Stimulated activated CD8-positive, alpha-beta memory T cell treated with anti-CD3 and anti-CD28 coated beads, Interleukin-2, amount 100 ng/mL, for 48 hours (primary cell): Measurements from ENCODE around the gene MRPS18A.
"Not testable (repeated sequence)": the region's sequence is repeated elsewhere in the genome, so short reads cannot be mapped to it uniquely, and the experiment has no call there.

Source experiments
- DNase-seq, 2 donors: peaks; one replicate each; pipeline ENCODE4 v3.0.0-alpha.2; 2020; ENCODE audit warnings: low read depth in 2 of 2

The MRPS18A gene

GRCh38 chr6:43717389-43717788 is 29.8 kb upstream of the MRPS18A start:
- no peak for DNase-seq

GRCh38 chr6:43716099-43716498 is 28.5 kb upstream of the MRPS18A start:
- no peak for DNase-seq

GRCh38 chr6:43715056-43715788 is 27.6 kb upstream of the MRPS18A start:
- no peak for DNase-seq

- no peak for DNase-seq
These were observed 26.9 kb upstream of the MRPS18A start for GRCh38 chr6:43714311-43715055.

- no peak for DNase-seq
These were observed 26.2 kb upstream of the MRPS18A start for GRCh38 chr6:43713643-43714310.

GRCh38 chr6:43712579-43712978 is 25.0 kb upstream of the MRPS18A start:
- no peak for DNase-seq

- no peak for DNase-seq
These were observed 23.0 kb upstream of the MRPS18A start for GRCh38 chr6:43710576-43710975.

- no peak for DNase-seq
These were observed 22.2 kb upstream of the MRPS18A start for GRCh38 chr6:43709654-43710303.

- no peak for DNase-seq
These were observed 21.5 kb upstream of the MRPS18A start for GRCh38 chr6:43708860-43709653.

GRCh38 chr6:43707767-43708166 is 20.2 kb upstream of the MRPS18A start:
- no peak for DNase-seq

GRCh38 chr6:43707269-43707668 is 19.7 kb upstream of the MRPS18A start:
- no peak for DNase-seq

- no peak for DNase-seq
These were observed 19.2 kb upstream of the MRPS18A start for GRCh38 chr6:43706788-43707187.

- no peak for DNase-seq
These were observed 18.4 kb upstream of the MRPS18A start for GRCh38 chr6:43705996-43706395.

- no peak for DNase-seq
These were observed 16.2 kb upstream of the MRPS18A start for GRCh38 chr6:43703512-43704429.

- peak; percentile 10 to 21 for DNase-seq
These were observed 15.2 kb upstream of the MRPS18A start for GRCh38 chr6:43702534-43703440.

- DNase-seq, result no peak
These were observed 14.6 kb upstream of the MRPS18A start for GRCh38 chr6:43702171-43702533.

GRCh38 chr6:43700939-43701560 is 13.5 kb upstream of the MRPS18A start:
- not testable (repeated sequence) for DNase-seq

- DNase-seq, result no peak
These were observed 12.1 kb upstream of the MRPS18A start for GRCh38 chr6:43699564-43700186.
